Placental epithelial cell (primary cell): ENCODE measurements around the gene S100A8. TPM values are rescaled to one million over a fixed set of nuclear protein-coding genes. Genes with fewer than 3 reads are reported as not detected.

ENCODE experiments used
- small RNA-seq: library from RNA; depleted of rRNA; stranded (forward); fragments of <200 nt; gene quantifications from one replicate; pipeline ENCODE3, GENCODE V24; 2012
- total RNA-seq: library from RNA; depleted of rRNA; stranded (reverse); fragments of >200 nt; gene quantifications from 2 replicates; pipeline ENCODE4 v1.2.3, GENCODE V29; 2012

Gene S100A8
- not detected in 2 replicates for total RNA-seq

DNA sequence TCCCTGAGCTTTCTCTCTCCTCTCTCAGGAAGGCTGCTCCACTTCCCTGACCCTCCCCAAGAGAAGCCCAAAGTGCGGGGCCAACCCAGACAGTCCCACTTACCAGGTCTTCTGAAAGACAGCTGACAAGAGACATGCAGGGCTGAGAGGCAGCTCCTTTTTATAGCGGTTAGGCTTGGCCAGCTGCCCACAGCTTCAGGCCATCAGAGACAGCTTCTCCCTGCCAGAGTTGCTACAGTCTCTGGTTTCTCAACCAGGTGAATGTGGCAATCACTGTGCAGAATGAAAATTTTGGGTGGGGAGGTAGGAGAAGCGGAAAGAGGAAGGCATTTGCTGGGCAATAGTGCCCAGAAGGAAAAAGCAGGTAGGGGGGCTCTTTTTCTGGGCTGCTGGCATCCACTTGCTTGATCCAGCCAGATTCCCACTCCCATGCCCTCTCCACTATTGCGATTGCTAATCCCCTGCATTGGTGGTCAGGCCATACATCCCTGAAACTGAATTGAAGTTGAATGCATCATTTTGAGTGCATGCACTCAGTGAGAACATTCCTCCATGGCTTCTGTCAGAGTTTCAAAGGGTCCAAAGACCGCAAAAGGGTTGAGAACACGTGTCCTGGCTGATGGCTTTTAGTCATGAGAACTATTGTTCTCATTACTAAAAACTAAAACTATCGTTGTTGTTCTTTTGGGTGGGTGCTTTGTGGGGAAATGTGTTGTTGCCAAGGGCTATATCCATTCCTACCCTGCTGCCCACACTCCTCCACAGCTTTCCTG, at the start of gene S100A8:
TSS of gene S100A8 (minus strand) at position 136 of the 773 bp plus-strand sequence. CDS start 538 bp downstream, outside the sequence.

GRCh38 chr1:153415850-153416570, 25.1 kb upstream of the S100A8 start, which contains the start of gene S100A7A:
Gene S100A7A, plus strand, starts transcription at chr1:153416520. Its CDS starts 1,563 bp downstream, at chr1:153418083.

DNA sequence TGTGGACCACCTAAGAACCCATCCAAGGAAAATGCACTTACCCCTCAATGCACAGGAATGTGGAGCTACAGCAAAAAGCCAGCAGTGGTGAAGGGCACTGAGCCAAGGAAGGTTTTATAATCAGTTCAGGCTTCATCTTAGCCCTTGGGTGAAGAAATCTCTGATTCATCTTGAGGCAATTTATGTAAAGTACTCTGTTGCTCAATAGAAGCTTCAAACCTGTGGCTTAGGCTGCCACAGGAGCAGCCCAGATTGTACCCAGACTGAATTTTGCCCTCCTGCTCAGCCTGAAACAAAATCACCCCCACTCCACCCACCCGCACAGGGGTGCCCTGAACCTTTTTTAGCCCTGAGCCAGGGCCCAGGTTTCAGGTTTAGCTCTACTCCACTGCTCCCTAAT, 15.4 kb downstream of the S100A8 start, which contains the start of gene S100A12:
TSS of gene S100A12 (minus strand) at position 111 of the 400 bp plus-strand sequence. CDS start 1,029 bp downstream, outside the sequence.

GRCh38 chr1:153357853-153358690, 32.8 kb downstream of the S100A8 start, which contains the start of gene S100A9:
Gene S100A9, plus strand, starts transcription at chr1:153357854. Its CDS starts 430 bp downstream, at chr1:153358284.

GRCh38 chr1:153348511-153349362, 42.1 kb downstream of the S100A8 start, which contains the start of gene PGLYRP4:
Gene PGLYRP4, minus strand, starts transcription at chr1:153348841. Its CDS starts 909 bp downstream, at chr1:153347932.

Small RNA genes within 50 kb of the gene (small RNA-seq; reads per million reads assigned to genes)
- gene S100A15A, result not detected

Other genes starting within 250 kb of the S100A8 start
- not detected in 2 replicates for gene SPRR2G, start 240.2 kb downstream of the S100A8 start, total RNA-seq
- not detected in 2 replicates for gene LELP1, start 187.6 kb downstream of the S100A8 start, total RNA-seq
- 6.4 TPM in 1 of 2 replicates, not detected in the other for gene PRR9, start 173.5 kb downstream of the S100A8 start, total RNA-seq
- not detected in 2 replicates for gene LORICRIN, start 131.4 kb downstream of the S100A8 start, total RNA-seq
- gene PGLYRP3, start 78.1 kb downstream of the S100A8 start, total RNA-seq, result not detected in 2 replicates
- gene PGLYRP4, start 42.2 kb downstream of the S100A8 start, total RNA-seq, result not detected in 2 replicates
- not detected in 2 replicates for gene S100A9, start 33.2 kb downstream of the S100A8 start, total RNA-seq
- not detected in 2 replicates for gene S100A12, start 15.5 kb downstream of the S100A8 start, total RNA-seq
- not detected in 2 replicates for gene S100A7A, start 25.4 kb upstream of the S100A8 start, total RNA-seq
- not detected in 2 replicates for gene S100A7, start 69.6 kb upstream of the S100A8 start, total RNA-seq
- 902 and 2,842 TPM in 2 replicates for gene S100A6, start 144.9 kb upstream of the S100A8 start, total RNA-seq
- gene S100A5, start 149.9 kb upstream of the S100A8 start, total RNA-seq, result not detected in 2 replicates
- gene S100A4, start 154.7 kb upstream of the S100A8 start, total RNA-seq, result 178 and 253 TPM in 2 replicates
- gene S100A3, start 158.2 kb upstream of the S100A8 start, total RNA-seq, result 13.0 and 31.2 TPM in 2 replicates
- 5.2 and 8.2 TPM in 2 replicates for gene S100A2, start 174.8 kb upstream of the S100A8 start, total RNA-seq
- gene S100A16, start 222.1 kb upstream of the S100A8 start, total RNA-seq, result 266 and 918 TPM in 2 replicates
- gene S100A14, start 225.3 kb upstream of the S100A8 start, total RNA-seq, result 207 and 362 TPM in 2 replicates
- gene S100A13, start 236.4 kb upstream of the S100A8 start, total RNA-seq, result 89.6 and 125 TPM in 2 replicates
- 0.39 TPM in 1 of 2 replicates, not detected in the other for gene S100A1, start 237.4 kb upstream of the S100A8 start, total RNA-seq
- gene CHTOP, start 243.0 kb upstream of the S100A8 start, total RNA-seq, result 44.0 and 49.0 TPM in 2 replicates